Left lung (tissue), 10 donors: ENCODE results near the gene ATP5ME. TPM values are rescaled to one million over a fixed set of nuclear protein-coding genes. Genes with fewer than 3 reads are reported as not detected.
"Not testable (repeated sequence)": the region's sequence is repeated elsewhere in the genome, so short reads cannot be mapped to it uniquely, and the experiment has no call there.

ENCODE experiments used
- ATAC-seq: fragments of 200-7000 bp; cut with Tn5 transposase; one replicate; pipeline ENCODE4 v1.9.1; 2020; ENCODE audit warnings: moderate library complexity
- DNase-seq, 4 donors: peaks; one replicate each; pipeline ENCODE4 v3.0.0-alpha.2; 2013 to 2020
- H3K27ac ChIP-seq, 2 donors: fragments of 200-600 bp; sonication (generic) in 1 of 2; one replicate each; pipeline versions ENCODE4 v1.5.0 to v1.8.0; 2020 to 2021
- H3K27me3 ChIP-seq, 2 donors: fragments of 200-600 bp; sonication (generic) in 1 of 2; one replicate each; pipeline versions ENCODE4 v1.5.0 to v1.8.0; 2020 to 2021
- H3K36me3 ChIP-seq, 2 donors: fragments of 200-600 bp; sonication (generic) in 1 of 2; one replicate each; pipeline versions ENCODE4 v1.5.0 to v1.8.0; 2020 to 2021
- H3K4me1 ChIP-seq, 2 donors: fragments of 200-600 bp; one replicate each; pipeline ENCODE4 v1.8.0; 2021
- H3K4me3 ChIP-seq, 2 donors: fragments of 200-600 bp; sonication (generic) in 1 of 2; one replicate each; pipeline versions ENCODE4 v1.5.0 to v1.8.0; 2020 to 2021; ENCODE audit warnings: mild to moderate bottlenecking in 1 of 2
- H3K9me3 ChIP-seq, 2 donors: fragments of 200-600 bp; sonication (generic) in 1 of 2; one replicate each; pipeline versions ENCODE4 v1.5.0 to v1.8.0; 2020 to 2021
- intact Hi-C, 2 donors: fragments of 100-400 bp; cut with DNase I; formaldehyde crosslinking; loops; one replicate each; pipeline versions ENCODE4 v1.11.2 to v1.14.2; 2022
- polyA plus RNA-seq, 6 donors: library from polyadenylated mRNA; unstranded; fragments of 120-200 nt; gene quantifications; one replicate each; pipeline ENCODE4 v1.2.1, GENCODE V29; 2013; ENCODE audit not compliant: insufficient read length in 6 of 6
- total RNA-seq, 2 donors: library from RNA; stranded (reverse); fragmentation: NEBNext Ultra II Directional; extraction: Animal tissue kit (Norgen Biotek cat#: 25700); gene quantifications; one replicate each; pipeline ENCODE4 v1.2.1, GENCODE V29; 2021
- TF ChIP-seq, protein P1 (sequence below), 2 donors: fragments of 200-600 bp; sonication (generic) in 1 of 2; IDR thresholded peaks; one replicate each; pipeline versions ENCODE4 v1.5.0 to v1.8.0; 2021; ENCODE audit warnings: antibody characterized with exemption in 2 of 2
- donor health status: DM: no; HTN: yes; CAD: no.
- donor health status: DM: no; HTN: no; CAD: no.

The ATP5ME gene
- total and polyA plus RNA-seq, 8 donors = 162 to 245 (median 189) TPM

DNA sequence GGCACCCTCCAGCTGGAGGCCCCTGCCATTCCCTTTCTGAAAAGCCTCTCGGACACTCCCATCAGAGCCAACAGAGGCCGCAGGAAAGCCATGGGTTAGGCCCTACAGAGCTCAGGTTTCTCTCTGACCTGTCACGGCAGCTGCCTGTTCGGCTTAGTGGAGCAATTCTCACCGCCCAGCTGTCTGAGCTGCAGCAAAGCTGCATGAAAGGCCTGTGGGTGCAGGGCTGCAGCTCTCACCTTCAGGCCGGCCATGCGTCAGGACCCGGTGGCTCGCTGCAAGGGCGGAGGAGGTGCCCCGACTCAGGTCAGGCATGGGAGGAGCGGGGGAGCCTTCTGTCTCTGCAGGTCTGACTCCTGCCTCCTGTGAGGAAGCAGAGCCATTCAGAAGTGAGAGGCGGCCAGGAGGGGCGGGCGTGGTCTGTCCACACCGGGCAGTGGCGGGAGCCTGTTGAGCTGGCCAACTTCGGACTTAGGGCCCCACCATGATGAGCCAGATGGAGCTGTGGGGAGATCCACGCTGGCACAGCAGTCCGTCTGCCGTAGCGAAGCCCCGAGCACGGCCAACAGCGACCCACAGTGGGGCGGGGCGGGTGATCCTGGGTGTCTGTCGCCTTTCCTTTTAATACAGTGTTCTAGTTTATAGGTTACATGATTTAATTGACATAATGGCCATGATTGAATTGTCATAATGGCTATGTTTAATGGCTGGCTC, 25.3 kb downstream of the ATP5ME start:
- peaks cover 0 to 3% of the 10 kb centered on the region in 2 donors for H3K9me3 ChIP-seq
- TF ChIP-seq, protein P1, sequence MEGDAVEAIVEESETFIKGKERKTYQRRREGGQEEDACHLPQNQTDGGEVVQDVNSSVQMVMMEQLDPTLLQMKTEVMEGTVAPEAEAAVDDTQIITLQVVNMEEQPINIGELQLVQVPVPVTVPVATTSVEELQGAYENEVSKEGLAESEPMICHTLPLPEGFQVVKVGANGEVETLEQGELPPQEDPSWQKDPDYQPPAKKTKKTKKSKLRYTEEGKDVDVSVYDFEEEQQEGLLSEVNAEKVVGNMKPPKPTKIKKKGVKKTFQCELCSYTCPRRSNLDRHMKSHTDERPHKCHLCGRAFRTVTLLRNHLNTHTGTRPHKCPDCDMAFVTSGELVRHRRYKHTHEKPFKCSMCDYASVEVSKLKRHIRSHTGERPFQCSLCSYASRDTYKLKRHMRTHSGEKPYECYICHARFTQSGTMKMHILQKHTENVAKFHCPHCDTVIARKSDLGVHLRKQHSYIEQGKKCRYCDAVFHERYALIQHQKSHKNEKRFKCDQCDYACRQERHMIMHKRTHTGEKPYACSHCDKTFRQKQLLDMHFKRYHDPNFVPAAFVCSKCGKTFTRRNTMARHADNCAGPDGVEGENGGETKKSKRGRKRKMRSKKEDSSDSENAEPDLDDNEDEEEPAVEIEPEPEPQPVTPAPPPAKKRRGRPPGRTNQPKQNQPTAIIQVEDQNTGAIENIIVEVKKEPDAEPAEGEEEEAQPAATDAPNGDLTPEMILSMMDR (IDR thresholded peaks at IDR 0.05) = no peak
- H3K4me3 ChIP-seq = no peak overlapping the region
- H3K27ac ChIP-seq = no peak overlapping the region
- intact Hi-C loops = no loop called here
- no peaks in the 10 kb centered on the region for H3K4me1 ChIP-seq
- H3K27me3 ChIP-seq = peaks cover 8 to 85% of the 10 kb centered on the region in 2 donors
- ATAC-seq (no peak), DNase-seq (peak in 1 of 4 donors; percentile 73)
- no peaks in the 10 kb centered on the region for H3K36me3 ChIP-seq

DNA sequence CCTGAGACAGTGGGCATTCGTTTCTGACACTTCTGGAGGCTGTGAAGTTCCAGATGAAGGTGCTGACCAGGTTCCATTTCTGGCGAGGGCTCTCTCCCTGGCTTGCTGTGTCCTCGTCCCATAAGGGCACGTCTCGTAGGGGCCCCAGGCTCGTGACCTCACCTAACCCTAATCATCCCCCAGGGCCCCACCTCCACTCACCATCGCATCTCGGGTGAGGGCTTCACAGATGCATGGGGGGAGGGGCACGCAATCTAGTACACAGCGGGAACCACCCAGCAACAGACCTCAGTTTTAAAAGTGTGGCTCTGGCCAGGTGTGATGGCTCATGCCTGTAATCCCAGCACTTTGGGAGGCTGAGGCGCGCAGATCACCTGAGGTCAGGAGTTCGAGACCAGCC, 26.6 kb downstream of the ATP5ME start:
- Histone ChIP-seq H3K9me3 (peaks cover 0 to 3% of the 10 kb centered on the region in 2 donors), H3K4me1 (no peaks in the 10 kb centered on the region), H3K4me3 (no peak overlapping the region), H3K27ac (no peak overlapping the region), H3K27me3 (peaks cover 8 to 74% of the 10 kb centered on the region in 2 donors), H3K36me3 (no peaks in the 10 kb centered on the region)
- DNase-seq = peak in 1 of 4 donors; percentile 26
- TF ChIP-seq, protein P1 (IDR thresholded peaks at IDR 0.05) = no peak
- ATAC-seq = no peak
- intact Hi-C loops = no loop called here

DNA sequence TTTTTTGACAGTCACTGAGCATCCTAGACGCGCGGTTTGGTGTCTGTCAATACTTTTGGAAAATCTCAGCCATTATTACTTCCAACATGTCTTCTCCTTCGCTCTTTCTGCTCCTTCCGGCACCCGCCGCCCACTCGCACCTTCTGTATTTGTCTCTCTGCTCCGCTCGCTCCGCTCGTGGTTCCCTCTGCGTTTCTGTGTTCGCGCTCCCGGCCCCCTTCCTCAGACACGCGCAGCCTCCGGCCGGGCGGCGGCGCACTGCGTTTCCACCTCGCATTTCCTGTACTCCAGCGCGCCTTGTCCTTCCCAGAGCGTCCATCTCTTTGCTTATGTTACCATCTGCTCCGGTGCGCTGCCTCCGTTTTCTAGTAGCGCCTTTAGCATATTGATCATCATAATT, 27.6 kb downstream of the ATP5ME start:
- DNase-seq (peak in 1 of 4 donors; percentile 77), ATAC-seq (no peak)
- Histone ChIP-seq H3K27me3 (peaks cover 8 to 70% of the 10 kb centered on the region in 2 donors), H3K4me1 (no peaks in the 10 kb centered on the region), H3K27ac (no peak overlapping the region), H3K36me3 (no peaks in the 10 kb centered on the region), H3K4me3 (no peak overlapping the region), H3K9me3 (peaks cover 0 to 11% of the 10 kb centered on the region in 2 donors)
- TF ChIP-seq, protein P1 (IDR thresholded peaks at IDR 0.05) = no peak
- intact Hi-C loops = no loop called here

DNA sequence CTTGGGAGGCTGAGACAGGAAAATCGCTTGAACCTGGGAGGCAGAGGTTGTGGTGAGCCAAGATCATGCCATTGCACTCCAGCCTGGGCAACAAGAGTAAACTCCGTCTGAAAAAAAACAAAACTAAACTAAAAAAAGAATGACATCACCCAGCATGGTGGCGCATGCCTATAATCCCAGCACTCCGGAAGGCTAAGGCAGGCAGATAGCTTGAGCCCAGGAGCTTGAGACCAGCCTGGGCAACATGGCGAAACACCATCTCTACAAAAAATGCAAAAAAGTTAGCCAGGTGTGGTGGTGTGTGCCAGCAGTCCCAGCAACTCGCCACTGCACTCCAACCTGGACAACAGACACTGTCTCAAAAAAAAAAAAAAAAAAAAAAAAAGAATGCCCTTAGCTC, 31.7 kb downstream of the ATP5ME start:
- H3K36me3 ChIP-seq, H3K4me1 ChIP-seq, intact Hi-C loops, H3K27ac ChIP-seq, H3K4me3 ChIP-seq, ATAC-seq: not testable (repeated sequence)
- Histone ChIP-seq H3K27me3 (peaks cover 0 to 54% of the 10 kb centered on the region in 2 donors), H3K9me3 (peaks cover 0 to 12% of the 10 kb centered on the region in 2 donors)
- DNase-seq = peak in 1 of 4 donors; percentile 6

DNA sequence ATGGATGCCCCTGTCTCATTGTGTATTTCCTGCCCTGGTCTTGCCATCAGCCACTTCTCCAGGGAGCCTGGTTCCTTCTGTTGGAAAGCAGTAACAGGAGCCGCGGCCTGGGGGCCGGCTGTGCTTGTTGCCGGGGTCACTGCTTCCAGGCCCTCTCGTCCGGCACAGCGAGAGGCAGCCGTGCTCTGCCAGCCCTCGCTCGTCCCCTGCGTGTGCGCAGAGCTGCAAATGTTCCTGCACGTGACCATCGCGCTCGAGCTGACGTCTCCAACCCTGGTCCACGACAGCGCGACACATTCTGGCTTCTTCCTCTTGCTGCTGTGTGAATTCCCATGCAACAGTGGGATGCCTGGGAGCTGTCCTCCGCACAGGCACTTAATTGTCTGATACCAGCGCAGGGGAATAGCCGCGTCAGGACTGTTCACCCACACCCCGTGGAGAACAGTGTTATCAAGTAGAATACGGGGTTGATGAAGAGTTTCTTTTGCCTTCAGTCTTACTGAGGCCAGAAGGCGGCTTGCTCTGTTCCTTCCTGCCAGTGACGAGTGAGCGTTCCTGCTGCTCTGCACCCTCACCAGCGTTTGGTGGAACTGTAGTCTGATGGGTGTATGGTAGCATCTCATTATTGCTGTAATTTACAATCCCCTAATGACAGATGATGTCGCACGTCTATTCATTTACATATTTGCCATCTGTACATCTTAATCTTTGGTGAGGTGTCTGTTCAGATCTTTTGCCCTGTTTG, 36.4 kb downstream of the ATP5ME start:
- H3K27ac ChIP-seq = no peak overlapping the region
- no peak overlapping the region for H3K4me3 ChIP-seq
- no peaks in the 10 kb centered on the region for H3K4me1 ChIP-seq
- no peak for ATAC-seq
- intact Hi-C loops = no loop called here
- H3K27me3 ChIP-seq = peaks cover 0 to 58% of the 10 kb centered on the region in 2 donors
- H3K36me3 ChIP-seq = no peaks in the 10 kb centered on the region
- TF ChIP-seq, protein P1 (IDR thresholded peaks at IDR 0.05) = no peak
- DNase-seq = peak in 1 of 4 donors; percentile 74
- H3K9me3 ChIP-seq = peaks cover 0 to 9% of the 10 kb centered on the region in 2 donors
